GM21737 (cell line): ENCODE measurements around the gene AMBP.

Experiments used
- ATAC-seq: cut with Tn5 transposase; IDR thresholded peaks from one replicate; pipeline ENCODE4 v1.9.1; 2021; ENCODE audit warnings: mild to moderate bottlenecking, moderate library complexity; ENCODE audit not compliant: unreplicated experiment

Gene AMBP

GRCh38 chr9:114114364-114114763, 36.3 kb upstream of the AMBP start:
- no peak for ATAC-seq

DNA sequence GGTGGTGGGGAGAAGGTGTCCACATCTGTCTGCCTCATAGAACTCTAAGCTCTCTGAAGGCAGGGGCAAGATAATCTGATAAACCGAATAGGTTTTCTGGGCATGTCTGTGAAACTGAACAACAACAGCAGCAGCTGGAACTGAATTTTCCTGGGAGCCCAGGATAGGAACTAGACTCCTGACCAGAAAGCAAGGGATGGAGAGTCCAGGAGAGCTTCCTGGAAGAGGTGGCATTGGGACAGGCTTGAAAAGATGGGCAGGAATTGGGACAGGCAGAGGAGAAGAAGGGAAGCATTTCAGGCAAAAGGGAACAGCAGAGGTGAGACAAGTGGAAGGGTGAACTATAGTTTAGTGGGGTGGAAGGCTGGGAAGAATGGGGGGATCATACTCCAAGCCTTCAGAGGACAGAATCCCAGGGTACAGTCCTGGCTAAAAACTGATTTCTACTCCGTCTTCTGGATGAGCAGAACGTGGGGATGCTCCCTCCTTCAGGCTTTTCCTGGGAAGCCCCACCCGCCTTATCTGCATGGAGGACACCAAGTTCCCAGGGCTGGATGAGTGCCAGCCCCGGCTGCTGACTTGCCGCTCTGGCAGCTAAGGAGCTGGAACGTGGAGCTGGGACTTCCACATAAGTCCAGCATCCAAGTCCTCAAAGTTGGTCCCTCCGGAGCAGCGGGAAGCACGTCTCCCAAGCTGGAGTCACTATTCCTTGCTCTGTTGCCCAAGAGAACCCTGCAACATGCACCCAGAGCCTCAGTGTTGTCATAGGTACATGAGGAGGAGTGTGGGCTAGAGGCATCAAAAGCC, 34.9 kb upstream of the AMBP start:
- ATAC-seq: no peak

DNA sequence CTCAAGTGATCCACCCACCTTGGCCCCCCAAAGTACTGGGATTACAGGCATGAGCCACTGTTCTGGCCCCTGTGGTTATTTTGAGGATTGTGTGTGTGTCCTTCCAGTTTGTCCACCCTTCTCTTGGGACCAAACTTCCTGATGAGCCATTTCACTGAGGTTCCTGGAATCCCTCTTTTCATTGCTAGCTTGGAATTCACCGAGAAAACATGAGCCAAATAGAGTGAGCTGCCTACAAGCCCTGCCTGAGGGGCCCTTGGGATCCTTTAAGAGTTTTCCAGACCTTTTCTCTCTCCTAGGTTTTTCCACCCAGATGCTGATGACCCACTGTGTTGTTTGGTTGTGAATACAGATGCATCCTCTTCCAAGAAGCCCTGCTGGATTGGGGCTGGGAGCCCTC, 34.2 kb upstream of the AMBP start:
- no peak for ATAC-seq

GRCh38 chr9:114110180-114110579, 32.1 kb upstream of the AMBP start:
- ATAC-seq: no peak

DNA sequence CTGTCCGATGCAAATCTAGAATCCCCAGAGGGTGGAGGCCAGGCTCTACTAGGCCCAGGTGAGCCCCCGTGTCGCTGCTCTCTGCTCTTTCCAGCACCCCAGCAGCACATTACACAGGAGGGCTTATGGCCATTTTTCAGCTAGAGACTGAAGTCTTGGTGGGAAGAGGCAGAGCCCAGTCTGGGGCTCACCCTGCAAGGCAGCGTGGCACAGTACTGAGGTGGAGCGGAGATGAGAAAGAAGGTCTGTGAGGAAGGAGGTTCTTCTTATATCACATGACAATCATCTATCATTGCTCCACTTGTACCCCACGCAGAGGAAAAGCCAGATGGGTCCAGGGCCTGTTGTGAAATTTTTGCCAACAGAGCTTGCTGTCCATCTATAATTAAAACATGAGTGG, 31.0 kb upstream of the AMBP start:
- no peak for ATAC-seq

GRCh38 chr9:114108016-114108833, 30.1 kb upstream of the AMBP start:
- ATAC-seq: no peak

GRCh38 chr9:114107286-114108001, 29.3 kb upstream of the AMBP start:
- ATAC-seq: no peak

GRCh38 chr9:114105236-114105635, 27.1 kb upstream of the AMBP start:
- no peak for ATAC-seq

GRCh38 chr9:114102484-114102883, 24.4 kb upstream of the AMBP start:
- no peak for ATAC-seq

- ATAC-seq: no peak
Measured at GRCh38 chr9:114100536-114100935, 22.4 kb upstream of the AMBP start.

DNA sequence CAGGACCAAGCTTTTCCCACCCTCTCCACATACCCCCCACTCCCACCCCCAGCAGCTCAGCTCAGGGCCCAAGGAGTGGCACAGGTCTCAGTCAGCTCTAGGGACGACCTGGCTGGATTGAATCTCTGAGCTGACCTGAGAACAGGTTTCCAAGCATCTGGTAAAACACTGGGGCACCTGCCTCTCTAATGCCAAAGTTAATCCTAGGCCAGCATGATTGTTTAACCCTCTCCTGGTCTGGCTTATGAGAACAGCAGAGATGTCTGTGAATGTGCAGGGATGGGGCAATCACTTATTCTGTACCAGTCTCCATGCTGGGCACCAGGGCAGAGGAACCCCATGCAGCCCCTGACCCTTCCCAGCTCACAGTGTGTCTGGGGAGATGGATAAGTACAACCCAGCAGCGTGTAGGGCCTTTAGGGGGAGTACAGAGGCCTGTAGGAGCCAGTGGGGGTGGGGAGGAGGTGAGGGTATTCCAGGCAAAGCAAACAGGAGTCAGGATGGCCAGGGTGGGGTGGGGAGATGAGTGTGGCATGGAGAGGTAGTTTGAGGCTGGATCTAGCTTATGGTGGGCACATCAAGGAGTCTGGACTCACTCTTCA, 21.7 kb upstream of the AMBP start:
- ATAC-seq: no peak

GRCh38 chr9:114098936-114099668, 21.0 kb upstream of the AMBP start, which contains the start of gene KIF12:
TSS of gene KIF12 (minus strand) at chr9:114099292. CDS start at chr9:114099276, 16 bp downstream.
- no peak for ATAC-seq

DNA sequence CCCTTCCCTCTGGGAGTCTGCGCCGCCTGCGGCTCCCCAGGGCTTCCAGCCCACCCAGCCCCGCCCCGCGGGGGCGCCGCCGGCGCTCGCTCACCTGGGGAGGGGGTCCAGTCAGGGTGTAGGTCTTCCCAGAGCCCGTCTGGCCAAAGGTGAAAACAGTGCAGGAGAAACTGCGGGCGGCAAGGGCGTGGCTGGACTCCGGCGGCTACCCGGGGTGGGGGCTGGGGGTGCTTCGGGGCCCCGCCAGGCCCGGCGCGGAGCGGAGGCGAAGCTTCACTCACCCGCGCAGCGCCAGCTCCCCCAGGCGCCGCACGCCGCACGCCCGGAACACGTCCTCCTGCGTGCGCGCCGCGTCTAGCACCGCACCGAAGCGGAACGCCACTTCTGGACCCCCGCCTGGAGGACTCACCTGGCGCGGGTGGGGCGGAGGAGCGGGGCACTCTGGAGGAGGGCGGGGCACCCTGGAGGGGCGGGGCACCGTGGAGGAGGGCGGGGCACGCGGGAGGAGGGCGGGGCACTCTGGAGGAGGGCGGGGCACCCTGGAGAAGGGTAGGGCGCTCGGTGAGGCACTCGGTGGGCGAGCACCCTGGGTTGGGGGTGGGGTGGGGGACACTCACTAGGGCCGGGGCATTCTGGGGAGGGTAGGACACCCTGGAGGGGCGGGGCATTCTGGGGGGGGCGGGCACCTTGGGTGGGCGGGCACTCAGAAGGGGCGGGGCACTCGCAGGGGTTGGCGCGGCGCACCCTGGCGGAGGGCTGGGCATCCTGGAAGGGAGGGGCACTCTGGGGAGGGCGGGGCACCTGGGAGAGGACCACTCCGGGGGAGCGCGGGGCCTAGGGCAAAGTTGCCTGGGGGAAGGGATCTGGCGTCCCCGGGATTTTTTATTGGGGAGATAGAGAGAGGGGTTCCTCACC, 20.2 kb upstream of the AMBP start:
- ATAC-seq: no peak

DNA sequence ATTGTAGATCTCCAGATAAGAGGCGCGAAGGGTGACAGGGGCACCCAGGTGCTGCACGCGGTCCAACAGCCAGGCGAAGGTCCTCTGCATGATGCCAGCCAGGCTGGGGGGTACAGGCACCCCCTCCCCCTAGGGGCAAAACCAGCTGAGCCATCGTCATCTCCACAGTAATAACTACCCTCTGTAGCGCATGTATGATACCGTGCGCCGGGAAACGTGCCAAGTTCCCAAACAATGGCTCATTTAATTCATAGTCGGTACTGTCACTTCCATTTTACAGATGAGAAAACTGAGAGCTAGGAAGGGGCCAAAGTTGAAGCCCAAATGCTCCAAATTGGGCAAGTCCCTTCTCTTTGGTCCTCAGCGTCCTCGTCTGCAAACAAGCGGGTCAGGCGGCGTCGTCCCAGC, 19.5 kb upstream of the AMBP start:
- no peak for ATAC-seq

DNA sequence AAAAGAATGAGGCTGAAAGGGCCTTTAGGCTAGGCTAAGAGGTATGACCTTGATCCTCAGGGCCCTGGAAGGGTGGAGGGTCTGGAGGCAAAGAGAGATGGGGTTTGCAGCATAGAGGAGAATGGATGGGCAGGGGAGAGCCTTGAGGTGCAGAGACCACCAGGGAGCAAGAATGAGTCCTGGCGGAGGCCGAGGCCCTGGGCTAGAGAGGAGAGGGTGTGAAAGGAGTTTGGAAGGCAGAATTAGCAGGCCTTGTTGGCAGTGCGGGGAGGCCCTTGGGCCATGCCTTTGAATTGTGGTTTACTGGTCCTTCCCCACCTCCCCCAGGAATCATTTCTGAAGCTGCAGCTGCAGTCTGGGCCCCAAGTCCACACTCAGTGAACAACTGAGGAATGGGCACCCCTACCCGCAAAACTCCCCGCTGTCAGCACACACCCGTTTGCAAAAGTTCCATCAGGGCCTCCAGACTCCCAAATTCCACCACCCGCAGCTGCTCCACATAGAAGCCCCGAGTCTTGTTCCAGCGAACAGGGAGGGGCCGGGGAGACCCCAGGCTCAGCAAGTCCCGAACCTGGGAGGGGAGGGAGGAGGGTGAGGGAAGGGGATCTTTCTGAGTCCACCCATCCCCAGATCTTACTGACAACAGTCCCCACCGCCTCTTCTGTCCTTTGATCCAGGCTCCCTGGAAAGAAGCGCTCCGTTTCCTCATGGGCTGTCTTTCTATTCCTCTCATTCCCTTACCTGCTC, 18.9 kb upstream of the AMBP start:
- no peak for ATAC-seq

DNA sequence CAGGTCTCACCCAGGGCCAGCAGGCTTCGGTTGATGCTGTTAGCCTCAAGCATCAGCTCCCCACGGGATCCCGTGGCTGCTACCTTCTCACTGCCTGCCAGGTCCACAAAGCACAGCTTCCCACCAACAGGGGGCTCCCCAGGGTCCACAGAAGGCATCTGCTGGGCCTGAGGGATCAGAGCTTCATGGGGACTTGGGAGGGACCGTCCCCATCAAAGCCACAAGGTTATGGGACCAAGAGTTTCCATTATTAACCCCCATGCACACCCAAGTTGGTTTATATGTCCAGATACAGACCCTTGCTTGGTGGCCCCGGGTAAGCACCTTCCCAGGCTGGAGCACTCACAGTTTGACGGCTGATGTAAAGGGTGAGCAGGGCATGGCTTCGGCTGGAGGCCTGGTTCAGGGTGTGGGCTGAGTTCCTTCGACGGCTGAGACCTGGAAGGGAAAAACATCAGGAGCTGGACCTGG, 18.0 kb upstream of the AMBP start:
- ATAC-seq: no peak

GRCh38 chr9:114094971-114095370, 16.9 kb upstream of the AMBP start:
- ATAC-seq: no peak

DNA sequence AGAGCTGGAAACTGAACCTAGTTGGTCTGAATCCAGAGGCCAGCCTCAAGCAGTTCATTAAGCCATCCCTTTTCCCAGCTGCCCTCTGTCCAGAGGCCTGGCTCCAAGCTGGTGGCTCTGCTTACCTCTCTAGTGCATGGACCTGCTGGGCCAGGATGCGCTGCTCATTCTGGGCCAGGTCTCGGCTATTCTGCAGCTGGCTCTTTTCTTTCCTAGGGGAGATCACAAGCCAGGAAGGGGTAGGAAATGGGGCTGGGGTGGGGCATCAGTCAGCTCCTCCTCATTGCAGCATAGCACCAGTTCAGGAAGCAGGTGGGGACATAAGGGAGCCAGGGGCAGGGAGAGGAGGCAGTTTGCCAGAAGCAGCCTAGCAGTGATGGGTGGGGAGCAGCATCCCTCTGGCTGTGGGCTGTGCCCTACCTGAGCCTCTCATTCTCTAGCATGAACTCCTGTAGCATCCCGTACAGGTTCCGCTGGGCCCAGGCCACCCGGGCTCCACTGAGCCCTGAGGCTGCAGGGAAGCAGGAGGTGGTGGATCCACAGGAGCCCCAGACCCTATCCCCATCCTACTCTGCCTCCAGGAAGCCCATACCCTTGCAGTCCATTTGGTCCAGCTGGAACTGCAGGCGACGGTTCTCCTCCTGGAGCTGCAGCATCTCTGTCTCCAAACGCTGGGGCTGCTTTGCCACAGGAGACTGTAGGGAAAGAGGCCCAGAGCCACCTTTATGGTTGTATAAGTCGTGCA, 15.8 kb upstream of the AMBP start:
- ATAC-seq: no peak
